Fibroblast of skin of right biceps (primary cell): ENCODE measurements around the gene KRT38.
A peak's percentile ranks its signal among the peaks of the same experiment; 100 is the strongest.

Experiments
- DNase-seq: peaks from one replicate; pipeline ENCODE4 v3.0.0-alpha.2; 2013

Gene KRT38

GRCh38 chr17:41394254-41394996, 46.4 kb downstream of the KRT38 start:
- DNase-seq = peak; percentile 38

GRCh38 chr17:41393826-41394225, 47.0 kb downstream of the KRT38 start:
- DNase-seq = no peak

GRCh38 chr17:41393294-41393693, 47.5 kb downstream of the KRT38 start:
- no peak for DNase-seq

- DNase-seq = peak; percentile 22
These were observed 48.5 kb downstream of the KRT38 start for GRCh38 chr17:41392278-41392677.

- no peak for DNase-seq
These were observed 49.2 kb downstream of the KRT38 start for GRCh38 chr17:41391535-41391934.

GRCh38 chr17:41390411-41390938, 50.3 kb downstream of the KRT38 start:
- DNase-seq = no peak

GRCh38 chr17:41387670-41388069, 53.1 kb downstream of the KRT38 start:
- no peak for DNase-seq

- no peak for DNase-seq
These were observed 54.6 kb downstream of the KRT38 start for GRCh38 chr17:41386227-41386626.
